HEK293T (cell line): ENCODE results near the gene PCNA.

Experiments
- CTCF ChIA-PET: fragments of 350-600 bp; formaldehyde crosslinking; extraction: SDS; loops from one replicate; lab custom pipeline; 2021; ENCODE audit warnings: antibody characterized with exemption, inconsistent platforms; lab: Yijun Ruan, JAX
- POLR2A ChIA-PET: fragments of 350-600 bp; formaldehyde crosslinking; extraction: SDS; loops from one replicate; lab custom pipeline; 2020; ENCODE audit warnings: antibody characterized with exemption, inconsistent platforms; lab: Yijun Ruan, JAX
- DNase-seq: peaks from one replicate; pipeline ENCODE4 v3.0.0; 2012; ENCODE audit warnings: mixed read lengths; ENCODE audit errors: extremely low spot score
- ARNT ChIP-seq: fragments of 450-650 bp; IDR thresholded peaks from 2 replicates; pipeline ENCODE4 v1.6.1; 2017; ENCODE audit warnings: mild to moderate bottlenecking
- BHLHE40 ChIP-seq: fragments of 450-650 bp; IDR thresholded peaks from 2 replicates; pipeline ENCODE4 v1.6.1; 2016; ENCODE audit warnings: mild to moderate bottlenecking, moderate library complexity, borderline replicate concordance
- CTBP1 ChIP-seq: fragments of 450-650 bp; IDR thresholded peaks from 2 replicates; pipeline ENCODE4 v1.6.1; 2016; ENCODE audit warnings: borderline replicate concordance
- ELF4 ChIP-seq: fragments of 450-650 bp; IDR thresholded peaks from 2 replicates; pipeline ENCODE4 v1.6.1; 2017; ENCODE audit warnings: antibody characterized with exemption
- FOXA1 ChIP-seq: fragments of 450-650 bp; IDR thresholded peaks from 2 replicates; pipeline ENCODE4 v1.6.1; 2016; ENCODE audit warnings: mild to moderate bottlenecking
- FOXK2 ChIP-seq: fragments of 450-650 bp; IDR thresholded peaks from 2 replicates; pipeline ENCODE4 v1.6.1; 2016; ENCODE audit warnings: mild to moderate bottlenecking
- FOXM1 ChIP-seq: fragments of 450-650 bp; IDR thresholded peaks from 2 replicates; pipeline ENCODE4 v1.6.1; 2017; ENCODE audit warnings: mild to moderate bottlenecking, borderline replicate concordance
- HDGF ChIP-seq: fragments of 450-650 bp; IDR thresholded peaks from 2 replicates; pipeline ENCODE4 v1.6.1; 2017; ENCODE audit warnings: antibody characterized with exemption, borderline replicate concordance
- L3MBTL2 ChIP-seq: fragments of 450-650 bp; conservative IDR thresholded peaks from 2 replicates; pipeline ENCODE4 v1.6.1; 2016; ENCODE audit warnings: mild to moderate bottlenecking
- LEF1 ChIP-seq: fragments of 450-650 bp; IDR thresholded peaks from 2 replicates; pipeline ENCODE4 v1.6.1; 2017; ENCODE audit warnings: mild to moderate bottlenecking, borderline replicate concordance
- NFRKB ChIP-seq: fragments of 450-650 bp; IDR thresholded peaks from 2 replicates; pipeline ENCODE4 v1.6.1; 2016; ENCODE audit warnings: mild to moderate bottlenecking, moderate library complexity
- SP1 ChIP-seq: fragments of 450-650 bp; IDR thresholded peaks from 2 replicates; pipeline ENCODE4 v1.6.1; 2017
- SUZ12 ChIP-seq: fragments of 450-650 bp; IDR thresholded peaks from 2 replicates; pipeline ENCODE4 v1.6.1; 2016; ENCODE audit warnings: mild to moderate bottlenecking
- TARDBP ChIP-seq: fragments of 450-650 bp; IDR thresholded peaks from 2 replicates; pipeline ENCODE4 v1.6.1; 2016
- ZNF384 ChIP-seq: fragments of 450-650 bp; IDR thresholded peaks from 2 replicates; pipeline ENCODE4 v1.6.1; 2016
- TF ChIP-seq, protein P1 (sequence below): fragments of 450-650 bp; IDR thresholded peaks from 2 replicates; pipeline ENCODE4 v1.6.1; 2016

PCNA gene

GRCh38 chr20:5067877-5068645 is 51.7 kb downstream of the PCNA start:
- TF ChIP-seq ZNF384 = no peak
- TF ChIP-seq ARNT = no peak
- TF ChIP-seq SP1 = no peak
- no peak for TF ChIP-seq LEF1
- no peak for TF ChIP-seq CTBP1
- TF ChIP-seq FOXK2 = no peak
- no peak for TF ChIP-seq FOXA1
- no peak for TF ChIP-seq BHLHE40
- no peak for TF ChIP-seq L3MBTL2
- TF ChIP-seq FOXM1 = no peak
- ChIA-PET CTCF (interaction anchor here (0.5 to 1.1 kb wide), 2 partner anchors 11 to 124 kb away, joined by 3 to 4 read pairs; no protein-coding TSS in a partner anchor), POLR2A (no interaction called here)
- DNase-seq = no peak

DNA sequence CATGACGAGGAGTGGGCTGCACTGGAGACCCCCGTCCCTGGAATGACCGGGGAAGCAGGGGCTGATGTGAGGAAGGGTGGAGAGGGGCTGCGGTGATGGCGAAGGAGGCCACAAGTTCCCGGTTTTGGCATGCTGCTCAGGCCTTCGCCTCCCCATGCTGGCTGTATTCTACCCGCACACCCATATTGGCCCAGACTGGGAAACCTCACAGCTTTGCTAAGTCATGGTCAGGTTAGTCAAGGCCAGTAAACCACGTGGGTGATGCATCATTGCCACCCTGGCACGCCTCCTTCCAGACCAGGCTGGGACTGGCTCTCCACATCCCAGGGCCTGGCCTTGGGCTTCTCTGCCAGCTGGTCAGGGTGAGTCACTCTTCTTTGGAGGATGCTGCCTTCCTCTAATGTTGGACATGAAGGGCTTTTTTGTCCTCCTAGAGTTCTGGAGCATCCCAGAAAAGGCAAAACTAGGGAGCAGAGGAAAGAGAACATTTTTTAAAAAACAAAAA is 53.8 kb downstream of the PCNA start:
- no peak for DNase-seq
- TF ChIP-seq ELF4 (no peak), CTBP1 (no peak), FOXK2 (no peak), HDGF (no peak), SP1 (no peak), L3MBTL2 (no peak), SUZ12 (no peak), FOXA1 (no peak), NFRKB (no peak), TARDBP (no peak)
- TF ChIP-seq, protein P1, sequence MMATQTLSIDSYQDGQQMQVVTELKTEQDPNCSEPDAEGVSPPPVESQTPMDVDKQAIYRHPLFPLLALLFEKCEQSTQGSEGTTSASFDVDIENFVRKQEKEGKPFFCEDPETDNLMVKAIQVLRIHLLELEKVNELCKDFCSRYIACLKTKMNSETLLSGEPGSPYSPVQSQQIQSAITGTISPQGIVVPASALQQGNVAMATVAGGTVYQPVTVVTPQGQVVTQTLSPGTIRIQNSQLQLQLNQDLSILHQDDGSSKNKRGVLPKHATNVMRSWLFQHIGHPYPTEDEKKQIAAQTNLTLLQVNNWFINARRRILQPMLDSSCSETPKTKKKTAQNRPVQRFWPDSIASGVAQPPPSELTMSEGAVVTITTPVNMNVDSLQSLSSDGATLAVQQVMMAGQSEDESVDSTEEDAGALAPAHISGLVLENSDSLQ = no peak
- ChIA-PET CTCF (no interaction called here), POLR2A (no interaction called here)

GRCh38 chr20:5065166-5065878 is 54.4 kb downstream of the PCNA start:
- TF ChIP-seq FOXA1 (no peak), TARDBP (no peak), L3MBTL2 (no peak), FOXM1 (no peak)
- ChIA-PET POLR2A (no interaction called here), CTCF (no interaction called here)
- DNase-seq = no peak
